Prostate gland (tissue), 2 donors: ENCODE results near the gene RPUSD1.

ENCODE experiments used
- CTCF ChIP-seq, 4 experiments: fragments of 200-600 bp in 2 of 4; fragments of 450-650 bp in 2 of 4; sonication (generic) in 2 of 4; IDR thresholded peaks; 1 replicate in 3 of 4; 2 replicates in 1 of 4; pipeline ENCODE4 v1.5.1; 2016 to 2019; ENCODE audit warnings: antibody characterized with exemption in 4 of 4, mild to moderate bottlenecking in 2 of 4, moderate library complexity in 2 of 4
- POLR2A ChIP-seq: fragments of 450-650 bp; IDR thresholded peaks from one replicate; pipeline ENCODE4 v1.6.1; 2016; ENCODE audit warnings: antibody characterized with exemption, mild to moderate bottlenecking

GRCh38 chr16:824601-825000 is 36.4 kb upstream of the RPUSD1 start:
- TF ChIP-seq POLR2A (no peak), CTCF (IDR thresholded peaks at IDR 0.05) (no peak)
